Adrenal gland (tissue), 5 donors: ENCODE results near the gene FMN1.

ENCODE experiments used
- CTCF ChIP-seq, 6 experiments: fragments of 450-650 bp in 4 of 6; fragments of 200-600 bp in 2 of 6; sonication (generic) in 1 of 6; IDR thresholded peaks; 1 replicate in 5 of 6; 2 replicates in 1 of 6; pipeline versions ENCODE4 v1.5.1 to v1.8.0; 2016 to 2021; ENCODE audit warnings: antibody characterized with exemption in 6 of 6, mild to moderate bottlenecking in 2 of 6, moderate library complexity in 1 of 6
- POLR2A ChIP-seq, 2 donors: fragments of 450-650 bp; IDR thresholded peaks; one replicate each; pipeline ENCODE4 v1.6.1; 2017; ENCODE audit warnings: antibody characterized with exemption in 2 of 2, mild to moderate bottlenecking in 2 of 2, moderate library complexity in 1 of 2
- donor health status: DM: no; HTN: no; CAD: no.

GRCh38 chr15:33136353-33136752, 58.2 kb downstream of the FMN1 start:
- TF ChIP-seq CTCF (IDR thresholded peaks at IDR 0.05) (no peak), POLR2A (IDR thresholded peaks at IDR 0.05) (no peak)
